WERI-Rb-1 (cell line): ENCODE data around the gene NPIPB8.
"Not testable (repeated sequence)": the region's sequence is repeated elsewhere in the genome, so short reads cannot be mapped to it uniquely, and the experiment has no call there.

Source experiments
- DNase-seq: peaks from one replicate; pipeline ENCODE4 v3.0.0-alpha.2; 2020
- H3K27ac ChIP-seq: fragments of 250-450 bp; sonication (Bioruptor Pico); 2 replicates; pipeline ENCODE4 v1.5.1; 2020; ENCODE audit warnings: mild to moderate bottlenecking, moderate library complexity
- H3K27me3 ChIP-seq: fragments of 250-450 bp; sonication (Bioruptor Pico); 2 replicates; pipeline ENCODE4 v1.5.1; 2021; ENCODE audit warnings: mild to moderate bottlenecking, low read depth, moderate library complexity; ENCODE audit not compliant: insufficient read depth, severe bottlenecking
- H3K36me3 ChIP-seq: fragments of 250-450 bp; sonication (Bioruptor Pico); 2 replicates; pipeline ENCODE4 v1.5.1; 2020; ENCODE audit warnings: mild to moderate bottlenecking, moderate library complexity
- H3K4me3 ChIP-seq: 2 replicates; pipeline ENCODE4 v1.5.1; 2011; ENCODE audit warnings: low read depth, mild to moderate bottlenecking, control low read depth, low read length
- H3K9me3 ChIP-seq: fragments of 250-450 bp; sonication (Bioruptor Pico); 2 replicates; pipeline ENCODE4 v1.5.1; 2021; ENCODE audit warnings: mild to moderate bottlenecking, moderate library complexity; ENCODE audit not compliant: severe bottlenecking

The NPIPB8 gene

DNA sequence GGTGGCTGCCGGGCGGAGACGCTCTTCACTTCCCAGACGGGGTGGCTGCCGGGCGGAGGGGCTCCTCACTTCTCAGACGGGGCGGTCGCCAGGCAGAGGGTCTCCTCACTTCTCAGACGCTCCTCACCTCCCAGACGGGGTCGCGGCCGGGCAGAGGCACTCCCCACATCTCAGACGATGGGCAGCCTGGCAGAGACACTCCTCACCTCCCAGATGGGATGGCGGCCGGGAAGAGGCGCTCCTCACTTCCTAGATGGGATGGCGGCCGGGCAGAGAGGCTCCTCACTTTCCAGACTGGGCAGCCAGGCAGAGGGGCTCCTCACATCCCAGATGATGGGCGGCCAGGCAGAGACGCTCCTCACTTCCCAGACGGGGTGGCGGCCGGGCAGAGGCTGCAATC lies 28.4 kb downstream of the NPIPB8 start:
- not testable (repeated sequence) for H3K9me3 ChIP-seq, DNase-seq, H3K36me3 ChIP-seq, H3K4me3 ChIP-seq, H3K27ac ChIP-seq, H3K27me3 ChIP-seq

DNA sequence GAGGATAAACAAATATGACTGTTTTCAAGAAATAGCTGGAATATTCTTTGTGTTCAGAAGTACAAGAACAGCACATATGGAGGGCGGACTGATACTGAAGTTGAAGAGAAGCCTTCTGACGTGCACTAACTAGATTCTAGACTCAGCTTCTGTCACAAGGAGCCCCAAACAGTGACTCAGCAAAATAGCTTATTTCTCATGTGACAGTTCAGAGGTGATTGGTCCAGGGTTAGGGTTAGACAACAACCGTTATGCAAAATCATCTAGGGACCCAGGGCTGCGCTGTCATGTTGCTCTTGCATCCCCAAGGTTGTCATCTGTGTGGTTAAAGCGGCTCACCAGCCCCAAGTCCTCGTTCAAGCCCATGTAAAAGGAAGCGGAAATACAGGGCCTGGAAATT lies 29.6 kb downstream of the NPIPB8 start:
- H3K27ac ChIP-seq, H3K4me3 ChIP-seq: not testable (repeated sequence)

DNA sequence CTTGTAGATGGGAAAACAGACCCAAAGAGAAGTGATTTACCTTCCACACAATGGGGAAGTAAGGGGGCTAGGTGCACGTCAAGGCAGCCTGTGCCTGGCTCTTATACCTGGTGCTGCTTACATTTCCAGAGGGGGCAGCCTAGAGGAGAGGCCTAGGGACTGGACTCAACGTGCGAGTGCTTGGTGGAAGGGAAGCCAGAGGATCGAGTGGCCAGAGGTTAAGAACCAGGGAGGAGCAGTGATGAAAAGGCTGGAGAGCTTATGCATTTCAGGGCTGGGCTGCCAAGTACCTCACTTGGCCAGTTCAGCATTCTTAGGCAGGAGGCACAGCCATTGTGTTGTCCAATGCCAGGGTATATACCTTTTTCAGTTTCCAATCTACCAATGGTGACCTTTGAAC lies 30.3 kb downstream of the NPIPB8 start:
- not testable (repeated sequence) for H3K9me3 ChIP-seq, H3K27ac ChIP-seq, DNase-seq, H3K36me3 ChIP-seq, H3K27me3 ChIP-seq, H3K4me3 ChIP-seq

More for the DNA sequence above, 29.6 kb downstream of the NPIPB8 start:
- H3K9me3 ChIP-seq, H3K36me3 ChIP-seq, DNase-seq, H3K27me3 ChIP-seq: not testable (repeated sequence)

DNA sequence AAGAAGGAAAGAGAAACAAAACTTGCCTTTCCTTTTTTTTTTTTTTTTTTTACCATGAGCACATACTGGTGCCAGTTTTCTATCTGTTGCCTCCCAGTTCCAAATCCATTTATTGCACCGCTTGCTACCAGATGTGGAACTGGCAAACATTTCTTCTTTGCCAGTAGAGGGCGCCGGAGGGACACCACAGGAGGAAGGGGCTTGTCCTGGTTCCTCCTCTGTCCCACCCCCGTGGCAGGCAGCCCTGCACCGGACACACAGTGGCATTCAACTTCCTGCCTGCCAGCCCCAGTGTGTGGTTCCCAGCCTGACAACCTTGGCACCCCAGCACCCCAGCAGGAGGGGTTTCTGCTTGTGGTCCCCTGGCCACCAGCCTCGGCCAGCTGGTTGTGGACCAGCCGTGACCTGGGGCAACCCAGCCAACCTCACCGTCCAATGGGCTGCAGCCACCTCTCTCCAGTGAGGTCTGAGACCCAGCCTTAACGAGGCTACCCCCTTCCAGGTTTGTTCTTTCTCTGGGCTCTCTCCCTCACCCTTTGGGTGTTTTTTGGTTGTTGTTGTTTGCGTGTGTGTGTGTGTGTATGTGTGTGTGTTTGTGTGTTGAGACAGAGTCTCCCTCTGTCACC lies 50.6 kb downstream of the NPIPB8 start:
- H3K4me3 ChIP-seq, H3K27me3 ChIP-seq, H3K27ac ChIP-seq, H3K9me3 ChIP-seq, DNase-seq, H3K36me3 ChIP-seq: not testable (repeated sequence)

DNA sequence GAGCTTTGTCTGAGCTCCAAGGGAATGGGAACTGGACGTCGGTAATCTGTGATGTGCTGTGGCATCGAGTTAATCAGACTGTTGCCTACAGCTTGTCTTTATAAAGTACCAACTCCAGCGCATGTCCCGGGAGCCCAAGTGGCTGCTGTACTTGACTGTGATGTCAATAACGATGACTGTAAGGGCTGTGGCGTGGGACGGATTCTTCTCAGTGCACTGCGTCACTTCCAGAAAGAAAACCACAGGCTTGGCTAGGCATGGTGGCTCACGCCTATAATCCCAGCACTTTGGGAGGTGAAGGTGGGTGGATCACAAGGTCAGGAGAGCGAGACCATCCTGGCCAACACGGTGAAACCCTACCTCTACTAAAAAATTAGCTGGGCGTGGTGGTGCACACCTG lies 51.6 kb downstream of the NPIPB8 start:
- H3K27me3 ChIP-seq, H3K9me3 ChIP-seq, DNase-seq, H3K36me3 ChIP-seq, H3K27ac ChIP-seq, H3K4me3 ChIP-seq: not testable (repeated sequence)

DNA sequence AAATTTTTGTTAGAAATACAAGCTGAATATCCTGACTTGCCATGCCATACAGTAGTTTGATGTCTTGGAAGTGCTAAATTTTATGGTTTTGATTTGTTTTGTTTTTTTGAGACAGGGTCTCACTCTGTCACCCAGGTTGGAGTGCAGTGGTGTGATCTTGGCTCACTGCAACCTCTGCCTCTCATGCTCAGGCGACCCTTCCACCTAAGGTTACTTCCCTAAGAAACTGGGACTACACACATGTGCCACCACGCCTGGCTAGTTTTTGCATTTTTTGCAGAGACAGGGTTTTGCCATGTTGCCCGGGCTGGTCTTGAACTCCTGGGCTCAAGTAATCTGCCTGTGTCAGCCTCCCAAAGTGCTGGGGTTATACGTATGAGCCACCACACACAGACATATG lies 53.9 kb downstream of the NPIPB8 start:
- not testable (repeated sequence) for DNase-seq, H3K4me3 ChIP-seq, H3K36me3 ChIP-seq, H3K27me3 ChIP-seq, H3K9me3 ChIP-seq, H3K27ac ChIP-seq

DNA sequence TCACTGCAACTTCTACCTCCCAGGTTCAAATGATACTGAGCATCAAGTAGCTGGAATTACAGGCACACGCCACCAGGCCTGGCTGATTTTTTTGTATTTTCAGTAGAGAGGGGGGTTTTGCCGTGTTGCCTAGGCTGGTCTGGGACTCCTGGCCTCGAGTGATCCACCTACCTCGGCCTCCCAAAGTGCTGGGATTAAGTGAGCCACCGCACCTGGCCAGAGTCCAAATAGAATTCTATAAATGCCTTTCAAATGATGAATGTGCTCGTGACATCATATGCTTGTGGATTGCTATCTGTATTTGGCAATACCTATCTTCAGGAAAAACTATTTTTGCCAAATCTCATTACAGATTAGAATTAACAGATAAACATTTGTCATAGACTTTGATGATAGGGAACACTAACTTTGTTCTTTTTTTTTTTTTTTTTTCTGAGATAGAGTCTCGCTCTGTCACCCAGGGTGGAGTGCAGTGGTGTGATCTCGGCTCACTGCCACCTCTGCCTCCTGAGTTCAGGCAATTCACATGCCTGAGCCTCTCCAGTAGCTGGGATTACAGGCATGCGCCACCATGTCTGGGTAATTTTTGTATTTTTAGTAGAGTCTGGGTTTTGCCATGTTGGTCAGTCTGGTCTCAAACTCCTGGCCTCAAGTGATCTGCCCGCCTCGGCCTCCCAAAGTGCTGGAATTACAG lies 55.5 kb downstream of the NPIPB8 start:
- H3K4me3 ChIP-seq, DNase-seq, H3K9me3 ChIP-seq, H3K36me3 ChIP-seq, H3K27me3 ChIP-seq, H3K27ac ChIP-seq: not testable (repeated sequence)

DNA sequence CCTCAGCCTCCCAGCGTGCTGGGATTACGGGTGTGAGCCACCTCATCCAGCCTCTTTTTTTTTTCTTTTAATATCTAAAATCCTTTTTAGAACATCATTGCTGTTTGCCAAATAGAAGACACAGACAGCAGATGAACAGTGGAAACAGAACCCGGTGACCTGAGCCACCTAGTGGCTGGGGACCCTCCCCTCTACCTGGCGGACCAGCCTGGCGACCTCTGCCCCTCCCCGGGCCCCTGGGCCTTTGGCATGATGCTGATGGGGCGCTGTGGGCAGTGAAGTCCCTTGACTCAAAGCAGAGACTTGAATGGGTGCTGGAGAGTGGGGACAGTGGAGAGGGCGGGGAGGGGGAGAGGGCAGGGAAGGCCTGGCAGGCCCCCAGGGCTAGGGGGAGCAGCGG lies 61.9 kb downstream of the NPIPB8 start:
- not testable (repeated sequence) for H3K27ac ChIP-seq, H3K27me3 ChIP-seq

DNA sequence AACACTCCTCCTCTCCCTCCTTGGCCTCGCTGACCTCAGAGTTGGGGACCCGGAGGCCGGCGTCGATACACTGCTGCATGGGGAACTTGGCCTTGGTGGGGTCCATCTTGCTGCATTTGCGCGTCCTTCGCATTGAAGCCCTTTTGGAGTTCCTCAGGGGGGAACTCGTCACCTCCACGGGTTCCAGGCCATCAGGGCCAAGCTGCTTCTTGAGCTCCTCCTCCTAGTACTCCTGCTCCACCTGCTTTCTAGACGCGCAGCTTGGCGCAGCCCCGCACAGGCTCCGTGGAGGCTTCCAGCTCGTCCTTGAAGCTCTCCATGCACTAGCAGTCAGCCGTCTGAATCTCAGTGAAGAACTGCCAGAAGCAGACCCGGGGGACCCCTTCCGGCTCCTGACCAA lies 62.5 kb downstream of the NPIPB8 start:
- DNase-seq, H3K9me3 ChIP-seq, H3K4me3 ChIP-seq, H3K27me3 ChIP-seq, H3K36me3 ChIP-seq, H3K27ac ChIP-seq: not testable (repeated sequence)

More for the DNA sequence above, 61.9 kb downstream of the NPIPB8 start:
- not testable (repeated sequence) for H3K36me3 ChIP-seq, H3K9me3 ChIP-seq, H3K4me3 ChIP-seq, DNase-seq

DNA sequence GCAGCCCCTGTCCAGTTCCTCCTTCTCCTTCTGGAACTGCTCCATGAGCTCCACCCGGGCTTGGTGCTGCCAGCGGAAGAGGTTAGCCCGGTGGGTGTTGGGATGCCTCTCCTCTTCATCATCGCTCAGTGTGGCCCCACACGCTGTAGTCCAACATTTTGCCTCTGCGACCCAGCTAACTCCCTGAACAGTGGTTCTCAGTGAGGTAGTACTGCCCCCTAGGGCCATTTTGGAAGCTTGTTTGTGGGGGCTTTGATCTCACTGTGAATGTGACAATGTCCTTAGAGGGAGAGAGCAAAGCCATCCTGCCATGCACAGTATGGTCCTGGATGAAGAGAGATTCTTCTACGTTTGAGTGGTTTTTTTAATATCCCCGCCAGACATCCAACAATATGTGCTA lies 63.5 kb downstream of the NPIPB8 start:
- not testable (repeated sequence) for H3K27ac ChIP-seq, H3K36me3 ChIP-seq, DNase-seq, H3K4me3 ChIP-seq, H3K9me3 ChIP-seq, H3K27me3 ChIP-seq

DNA sequence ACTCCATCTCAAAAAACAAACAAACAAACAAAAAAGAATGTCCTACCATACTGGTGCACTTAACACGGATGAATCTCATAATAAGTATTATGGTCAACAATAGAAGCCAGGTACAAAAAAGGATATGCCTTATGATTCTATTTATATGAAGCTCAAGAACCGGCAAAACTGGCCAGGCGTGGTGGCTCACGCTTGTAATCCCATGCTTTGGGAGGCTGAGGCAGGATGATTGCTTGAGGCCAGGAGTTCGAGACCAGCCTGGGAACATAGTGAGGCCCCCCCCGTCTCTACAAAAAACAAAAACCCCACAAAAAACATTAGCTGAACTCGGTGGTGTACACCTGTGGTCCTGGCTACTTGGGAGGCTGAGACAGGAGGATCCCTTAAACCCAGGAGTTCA lies 66.4 kb downstream of the NPIPB8 start:
- DNase-seq, H3K9me3 ChIP-seq, H3K4me3 ChIP-seq, H3K27ac ChIP-seq, H3K27me3 ChIP-seq, H3K36me3 ChIP-seq: not testable (repeated sequence)
